ENCODE results near the gene KAZALD1.

Gene KAZALD1

GRCh38 chr10:101067356-101068083 is 5.7 kb downstream of the KAZALD1 start:
- DNase-seq (ENCODE audit: low spot score) = peak; percentile 78

GRCh38 chr10:101069441-101069840 is 7.7 kb downstream of the KAZALD1 start:
- no peak for DNase-seq (ENCODE audit: low spot score)

GRCh38 chr10:101070098-101070497 is 8.3 kb downstream of the KAZALD1 start:
- DNase-seq (ENCODE audit: low spot score) = no peak

- DNase-seq (ENCODE audit: low spot score) = no peak
These were observed 9.6 kb downstream of the KAZALD1 start for GRCh38 chr10:101071267-101071884.

GRCh38 chr10:101071885-101072433 is 10.2 kb downstream of the KAZALD1 start:
- DNase-seq (ENCODE audit: low spot score) = no peak

- no peak for DNase-seq (ENCODE audit: low spot score)
These were observed 11.1 kb downstream of the KAZALD1 start for GRCh38 chr10:101072923-101073322.

- no peak for DNase-seq (ENCODE audit: low spot score)
These were observed 11.8 kb downstream of the KAZALD1 start for GRCh38 chr10:101073631-101074030.

- DNase-seq (ENCODE audit: low spot score) = no peak
These were observed 14.0 kb downstream of the KAZALD1 start for GRCh38 chr10:101075775-101076174.

GRCh38 chr10:101076630-101077029 is 14.8 kb downstream of the KAZALD1 start:
- DNase-seq (ENCODE audit: low spot score) = no peak

- no peak for DNase-seq (ENCODE audit: low spot score)
These were observed 18.1 kb downstream of the KAZALD1 start for GRCh38 chr10:101079874-101080273.

GRCh38 chr10:101080933-101081931 is 19.4 kb downstream of the KAZALD1 start:
- no peak for DNase-seq (ENCODE audit: low spot score)

GRCh38 chr10:101085846-101086245 is 24.1 kb downstream of the KAZALD1 start:
- DNase-seq (ENCODE audit: low spot score) = no peak

GRCh38 chr10:101087376-101087775 is 25.6 kb downstream of the KAZALD1 start:
- DNase-seq (ENCODE audit: low spot score) = no peak

GRCh38 chr10:101087965-101088364 is 26.2 kb downstream of the KAZALD1 start:
- no peak for DNase-seq (ENCODE audit: low spot score)

GRCh38 chr10:101089520-101090299 is 27.9 kb downstream of the KAZALD1 start:
- DNase-seq (ENCODE audit: low spot score) = no peak

GRCh38 chr10:101090597-101090996 is 28.8 kb downstream of the KAZALD1 start:
- no peak for DNase-seq (ENCODE audit: low spot score)

- DNase-seq (ENCODE audit: low spot score) = no peak
These were observed 29.9 kb downstream of the KAZALD1 start for GRCh38 chr10:101091546-101092290.

- DNase-seq (ENCODE audit: low spot score) = no peak
These were observed 31.1 kb downstream of the KAZALD1 start for GRCh38 chr10:101092881-101093354.

- no peak for DNase-seq (ENCODE audit: low spot score)
These were observed 32.5 kb downstream of the KAZALD1 start for GRCh38 chr10:101094121-101094879.

- DNase-seq (ENCODE audit: low spot score) = no peak
These were observed 33.2 kb downstream of the KAZALD1 start for GRCh38 chr10:101095004-101095403.

Data from left forelimb (tissue), 1 donor.